Measurements from ENCODE around the gene CEACAM16.

DNA sequence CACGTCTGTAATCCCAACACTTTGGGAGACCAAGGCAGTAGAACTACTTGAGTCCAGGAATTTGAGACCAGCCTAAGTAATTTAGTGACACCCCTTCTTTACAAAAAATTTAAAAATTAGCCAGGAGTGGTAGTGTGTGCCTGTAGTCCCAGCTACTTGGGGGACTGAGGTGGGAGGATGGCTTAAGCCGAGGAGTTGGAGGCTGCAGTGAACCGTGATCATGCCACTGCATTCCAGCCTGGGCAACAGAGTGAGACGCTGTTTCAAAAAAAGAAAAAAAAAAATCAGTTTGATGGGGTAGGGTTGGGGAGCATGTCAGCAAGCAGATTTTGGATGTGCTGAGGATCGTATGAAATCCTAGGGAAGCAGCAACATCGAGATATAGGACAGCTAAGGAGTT is 23.4 kb upstream of the CEACAM16 start:
- TF ChIP-seq, protein P1, sequence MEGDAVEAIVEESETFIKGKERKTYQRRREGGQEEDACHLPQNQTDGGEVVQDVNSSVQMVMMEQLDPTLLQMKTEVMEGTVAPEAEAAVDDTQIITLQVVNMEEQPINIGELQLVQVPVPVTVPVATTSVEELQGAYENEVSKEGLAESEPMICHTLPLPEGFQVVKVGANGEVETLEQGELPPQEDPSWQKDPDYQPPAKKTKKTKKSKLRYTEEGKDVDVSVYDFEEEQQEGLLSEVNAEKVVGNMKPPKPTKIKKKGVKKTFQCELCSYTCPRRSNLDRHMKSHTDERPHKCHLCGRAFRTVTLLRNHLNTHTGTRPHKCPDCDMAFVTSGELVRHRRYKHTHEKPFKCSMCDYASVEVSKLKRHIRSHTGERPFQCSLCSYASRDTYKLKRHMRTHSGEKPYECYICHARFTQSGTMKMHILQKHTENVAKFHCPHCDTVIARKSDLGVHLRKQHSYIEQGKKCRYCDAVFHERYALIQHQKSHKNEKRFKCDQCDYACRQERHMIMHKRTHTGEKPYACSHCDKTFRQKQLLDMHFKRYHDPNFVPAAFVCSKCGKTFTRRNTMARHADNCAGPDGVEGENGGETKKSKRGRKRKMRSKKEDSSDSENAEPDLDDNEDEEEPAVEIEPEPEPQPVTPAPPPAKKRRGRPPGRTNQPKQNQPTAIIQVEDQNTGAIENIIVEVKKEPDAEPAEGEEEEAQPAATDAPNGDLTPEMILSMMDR (conservative IDR thresholded peaks at IDR 0.05; ENCODE audit: low read depth, low read length), result no peak
- no peak for TF ChIP-seq EZH2phosphoT487 (IDR thresholded peaks at IDR 0.05; ENCODE audit: borderline replicate concordance, low read length)

All from PC-3 (cell line).